ENCODE measurements around the gene NAV2.

NAV2 gene

GRCh38 chr11:19931141-19931770 lies 218.6 kb downstream of the NAV2 start:
- Histone ChIP-seq H3K36me3 (ENCODE audit: control insufficient read depth, insufficient read depth, low read length) (peaks cover 8% of the 10 kb centered on the region; the same call in 1 of the 2 replicates), H3K27ac (ENCODE audit: low read depth, low read length) (no peak overlapping the region), H3K9me3 (ENCODE audit: control insufficient read depth, insufficient read depth, low read depth, low read length) (no peaks in the 10 kb centered on the region), H3K4me1 (ENCODE audit: control insufficient read depth, insufficient read depth, low read length) (peaks cover 15% of the 10 kb centered on the region), H3K9ac (ENCODE audit: low read length) (no peak overlapping the region), H3K27me3 (ENCODE audit: control insufficient read depth, insufficient read depth, low read length) (no peaks in the 10 kb centered on the region), H3K4me3 (ENCODE audit: low read depth, low read length) (no peak overlapping the region)

GRCh38 chr11:19931771-19932369 lies 219.2 kb downstream of the NAV2 start:
- H3K36me3 ChIP-seq (ENCODE audit: control insufficient read depth, insufficient read depth, low read length): peaks cover 8% of the 10 kb centered on the region; the same call in 1 of the 2 replicates
- H3K27me3 ChIP-seq (ENCODE audit: control insufficient read depth, insufficient read depth, low read length): no peaks in the 10 kb centered on the region
- H3K9ac ChIP-seq (ENCODE audit: low read length): no peak overlapping the region
- no peak overlapping the region for H3K4me3 ChIP-seq (ENCODE audit: low read depth, low read length)
- peaks cover 15% of the 10 kb centered on the region for H3K4me1 ChIP-seq (ENCODE audit: control insufficient read depth, insufficient read depth, low read length)
- no peak overlapping the region for H3K27ac ChIP-seq (ENCODE audit: low read depth, low read length)
- no peaks in the 10 kb centered on the region for H3K9me3 ChIP-seq (ENCODE audit: control insufficient read depth, insufficient read depth, low read depth, low read length)

- no peak overlapping the region for H3K9ac ChIP-seq (ENCODE audit: low read length)
- H3K27ac ChIP-seq (ENCODE audit: low read depth, low read length): no peak overlapping the region
These were observed 220.6 kb downstream of the NAV2 start for GRCh38 chr11:19933132-19933735.

DNA sequence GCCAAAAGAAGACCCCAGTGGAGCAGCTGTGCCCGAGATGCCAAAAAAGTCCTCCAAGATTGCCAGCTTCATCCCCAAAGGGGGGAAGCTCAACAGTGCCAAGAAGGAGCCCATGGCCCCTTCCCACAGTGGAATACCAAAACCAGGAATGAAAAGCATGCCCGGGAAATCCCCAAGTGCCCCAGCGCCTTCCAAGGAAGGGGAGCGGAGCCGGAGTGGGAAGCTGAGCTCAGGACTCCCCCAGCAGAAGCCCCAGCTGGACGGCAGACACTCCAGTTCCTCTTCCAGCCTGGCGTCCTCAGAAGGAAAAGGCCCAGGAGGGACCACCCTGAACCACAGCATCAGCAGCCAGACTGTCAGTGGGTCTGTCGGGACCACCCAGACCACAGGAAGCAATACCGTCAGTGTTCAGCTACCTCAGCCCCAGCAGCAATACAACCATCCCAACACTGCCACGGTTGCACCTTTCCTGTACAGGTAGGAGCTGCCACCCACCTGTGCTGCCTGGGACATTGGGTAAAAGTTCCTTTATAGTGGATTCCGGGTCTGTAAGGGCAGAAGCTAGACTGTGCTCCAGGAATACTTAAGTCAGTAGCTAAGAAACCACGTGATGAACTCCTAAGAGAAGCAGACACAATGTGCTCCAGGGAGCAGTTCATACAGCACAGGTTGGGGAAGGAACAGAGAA lies 221.3 kb downstream of the NAV2 start:
- no peak overlapping the region for H3K4me3 ChIP-seq (ENCODE audit: low read depth, low read length)
- H3K36me3 ChIP-seq (ENCODE audit: control insufficient read depth, insufficient read depth, low read length): peaks cover 8% of the 10 kb centered on the region; the same call in 1 of the 2 replicates
- peaks cover 15% of the 10 kb centered on the region for H3K4me1 ChIP-seq (ENCODE audit: control insufficient read depth, insufficient read depth, low read length)
- H3K9ac ChIP-seq (ENCODE audit: low read length): no peak overlapping the region
- no peak overlapping the region for H3K27ac ChIP-seq (ENCODE audit: low read depth, low read length)
- H3K27me3 ChIP-seq (ENCODE audit: control insufficient read depth, insufficient read depth, low read length): no peaks in the 10 kb centered on the region
- no peaks in the 10 kb centered on the region for H3K9me3 ChIP-seq (ENCODE audit: control insufficient read depth, insufficient read depth, low read depth, low read length)

More at GRCh38 chr11:19933132-19933735, 220.6 kb downstream of the NAV2 start:
- Histone ChIP-seq H3K9me3 (ENCODE audit: control insufficient read depth, insufficient read depth, low read depth, low read length) (no peaks in the 10 kb centered on the region), H3K36me3 (ENCODE audit: control insufficient read depth, insufficient read depth, low read length) (peaks cover 8% of the 10 kb centered on the region; the same call in 1 of the 2 replicates), H3K4me3 (ENCODE audit: low read depth, low read length) (no peak overlapping the region), H3K4me1 (ENCODE audit: control insufficient read depth, insufficient read depth, low read length) (peaks cover 15% of the 10 kb centered on the region), H3K27me3 (ENCODE audit: control insufficient read depth, insufficient read depth, low read length) (no peaks in the 10 kb centered on the region)

GRCh38 chr11:19934828-19935259 lies 222.2 kb downstream of the NAV2 start:
- H3K9ac ChIP-seq (ENCODE audit: low read length): no peak overlapping the region
- peaks cover 15% of the 10 kb centered on the region for H3K4me1 ChIP-seq (ENCODE audit: control insufficient read depth, insufficient read depth, low read length)
- H3K9me3 ChIP-seq (ENCODE audit: control insufficient read depth, insufficient read depth, low read depth, low read length): no peaks in the 10 kb centered on the region
- no peak overlapping the region for H3K4me3 ChIP-seq (ENCODE audit: low read depth, low read length)
- no peak overlapping the region for H3K27ac ChIP-seq (ENCODE audit: low read depth, low read length)
- peaks cover 8% of the 10 kb centered on the region; the same call in 1 of the 2 replicates for H3K36me3 ChIP-seq (ENCODE audit: control insufficient read depth, insufficient read depth, low read length)
- H3K27me3 ChIP-seq (ENCODE audit: control insufficient read depth, insufficient read depth, low read length): no peaks in the 10 kb centered on the region

GRCh38 chr11:19935507-19935906 lies 222.9 kb downstream of the NAV2 start:
- no peak overlapping the region for H3K9ac ChIP-seq (ENCODE audit: low read length)
- no peak overlapping the region for H3K27ac ChIP-seq (ENCODE audit: low read depth, low read length)
- H3K36me3 ChIP-seq (ENCODE audit: control insufficient read depth, insufficient read depth, low read length): peaks cover 8% of the 10 kb centered on the region; the same call in 1 of the 2 replicates

DNA sequence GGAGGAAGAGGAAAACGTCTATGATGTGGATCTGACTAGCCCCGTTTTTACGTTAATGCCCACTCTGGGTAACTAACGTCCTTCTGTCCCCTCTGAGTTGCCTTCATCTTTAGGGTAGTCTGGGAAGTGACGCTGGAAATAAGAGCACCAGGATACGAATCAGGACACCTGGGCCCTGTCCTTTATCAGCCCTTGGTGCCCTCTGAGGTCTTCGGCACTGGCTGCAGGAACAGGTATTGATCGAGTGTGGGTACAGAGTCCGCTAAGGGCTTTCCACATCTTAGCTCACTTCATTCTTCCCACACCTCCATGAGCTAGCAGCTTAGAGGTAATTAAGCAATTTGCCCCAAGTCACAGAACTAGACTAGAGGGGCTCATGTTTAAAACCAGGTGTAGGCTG lies 223.8 kb downstream of the NAV2 start:
- no peaks in the 10 kb centered on the region for H3K9me3 ChIP-seq (ENCODE audit: control insufficient read depth, insufficient read depth, low read depth, low read length)
- H3K27ac ChIP-seq (ENCODE audit: low read depth, low read length): no peak overlapping the region
- H3K9ac ChIP-seq (ENCODE audit: low read length): no peak overlapping the region
- H3K4me3 ChIP-seq (ENCODE audit: low read depth, low read length): no peak overlapping the region
- peaks cover 9% of the 10 kb centered on the region for H3K4me1 ChIP-seq (ENCODE audit: control insufficient read depth, insufficient read depth, low read length)
- no peaks in the 10 kb centered on the region for H3K27me3 ChIP-seq (ENCODE audit: control insufficient read depth, insufficient read depth, low read length)
- H3K36me3 ChIP-seq (ENCODE audit: control insufficient read depth, insufficient read depth, low read length): peaks cover 14% of the 10 kb centered on the region; the same call in 1 of the 2 replicates

More at GRCh38 chr11:19935507-19935906, 222.9 kb downstream of the NAV2 start:
- Histone ChIP-seq H3K4me3 (ENCODE audit: low read depth, low read length) (no peak overlapping the region), H3K27me3 (ENCODE audit: control insufficient read depth, insufficient read depth, low read length) (no peaks in the 10 kb centered on the region), H3K4me1 (ENCODE audit: control insufficient read depth, insufficient read depth, low read length) (peaks cover 15% of the 10 kb centered on the region), H3K9me3 (ENCODE audit: control insufficient read depth, insufficient read depth, low read depth, low read length) (no peaks in the 10 kb centered on the region)

GRCh38 chr11:19938169-19938856 lies 225.7 kb downstream of the NAV2 start:
- Histone ChIP-seq H3K4me1 (ENCODE audit: control insufficient read depth, insufficient read depth, low read length) (peaks cover 9% of the 10 kb centered on the region), H3K4me3 (ENCODE audit: low read depth, low read length) (no peak overlapping the region), H3K27me3 (ENCODE audit: control insufficient read depth, insufficient read depth, low read length) (no peaks in the 10 kb centered on the region), H3K36me3 (ENCODE audit: control insufficient read depth, insufficient read depth, low read length) (peaks cover 14% of the 10 kb centered on the region; the same call in 1 of the 2 replicates), H3K27ac (ENCODE audit: low read depth, low read length) (no peak overlapping the region), H3K9me3 (ENCODE audit: control insufficient read depth, insufficient read depth, low read depth, low read length) (no peaks in the 10 kb centered on the region), H3K9ac (ENCODE audit: low read length) (no peak overlapping the region)

- H3K27ac ChIP-seq (ENCODE audit: low read depth, low read length): no peak overlapping the region
- no peaks in the 10 kb centered on the region for H3K27me3 ChIP-seq (ENCODE audit: control insufficient read depth, insufficient read depth, low read length)
- no peaks in the 10 kb centered on the region for H3K9me3 ChIP-seq (ENCODE audit: control insufficient read depth, insufficient read depth, low read depth, low read length)
- H3K9ac ChIP-seq (ENCODE audit: low read length): no peak overlapping the region
- H3K4me3 ChIP-seq (ENCODE audit: low read depth, low read length): no peak overlapping the region
- peaks cover 12% of the 10 kb centered on the region; the same call in 1 of the 2 replicates for H3K36me3 ChIP-seq (ENCODE audit: control insufficient read depth, insufficient read depth, low read length)
- peaks cover 9% of the 10 kb centered on the region for H3K4me1 ChIP-seq (ENCODE audit: control insufficient read depth, insufficient read depth, low read length)
These were observed 226.2 kb downstream of the NAV2 start for GRCh38 chr11:19938866-19939265.

- no peak overlapping the region for H3K9ac ChIP-seq (ENCODE audit: low read length)
- peaks cover 9% of the 10 kb centered on the region for H3K4me1 ChIP-seq (ENCODE audit: control insufficient read depth, insufficient read depth, low read length)
- H3K4me3 ChIP-seq (ENCODE audit: low read depth, low read length): no peak overlapping the region
- H3K36me3 ChIP-seq (ENCODE audit: control insufficient read depth, insufficient read depth, low read length): peaks cover 7% of the 10 kb centered on the region; the same call in 1 of the 2 replicates
- H3K27ac ChIP-seq (ENCODE audit: low read depth, low read length): no peak overlapping the region
- H3K27me3 ChIP-seq (ENCODE audit: control insufficient read depth, insufficient read depth, low read length): no peaks in the 10 kb centered on the region
- H3K9me3 ChIP-seq (ENCODE audit: control insufficient read depth, insufficient read depth, low read depth, low read length): no peaks in the 10 kb centered on the region
These were observed 226.8 kb downstream of the NAV2 start for GRCh38 chr11:19939415-19939929.

Data from HUES6 (cell line).